Sigmoid colon (tissue), 7 donors: ENCODE results near the gene PPM1G. TPM values are rescaled to one million over a fixed set of nuclear protein-coding genes. Genes with fewer than 3 reads are reported as not detected.

Experiments
- DNase-seq: peaks from one replicate; pipeline ENCODE4 v3.0.0-alpha.2; 2019
- H3K27ac ChIP-seq, 4 donors: fragments of 200-600 bp; sonication (generic); one replicate each; pipeline ENCODE4 v1.5.1; 2016 to 2019; ENCODE audit warnings: mild to moderate bottlenecking in 1 of 4
- H3K27me3 ChIP-seq, 3 donors: fragments of 200-600 bp; sonication (generic); one replicate each; pipeline ENCODE4 v1.5.1; 2019; ENCODE audit warnings: mild to moderate bottlenecking in 1 of 3
- H3K36me3 ChIP-seq, 4 donors: fragments of 200-600 bp; sonication (generic); one replicate each; pipeline ENCODE4 v1.5.1; 2016 to 2019
- H3K4me1 ChIP-seq, 4 donors: fragments of 200-600 bp; sonication (generic); one replicate each; pipeline ENCODE4 v1.5.1; 2017 to 2019
- H3K4me3 ChIP-seq, 4 donors: fragments of 200-600 bp; sonication (generic); one replicate each; pipeline ENCODE4 v1.5.1; 2017 to 2019; ENCODE audit warnings: mild to moderate bottlenecking in 2 of 4, moderate library complexity in 1 of 4
- H3K9me3 ChIP-seq, 4 donors: fragments of 200-600 bp in 3 of 4; sonication (generic) in 3 of 4; one replicate each; pipeline versions ENCODE4 v1.5.1 to v1.6.1; 2013 to 2019
- CTCF ChIP-seq, 4 experiments: fragments of 450-650 bp in 3 of 4; fragments of 200-600 bp in 1 of 4; IDR thresholded peaks; one replicate each; pipeline ENCODE4 v1.5.1; 2016 to 2019; ENCODE audit warnings: antibody characterized with exemption in 4 of 4, mild to moderate bottlenecking in 3 of 4, moderate library complexity in 2 of 4
- EP300 ChIP-seq, 4 donors: sonication (generic); formaldehyde crosslinking; IDR thresholded peaks; one replicate each; pipeline ENCODE4 v1.6.1; 2017; ENCODE audit warnings: antibody characterized with exemption in 4 of 4
- POLR2A ChIP-seq, 2 donors: fragments of 450-650 bp; IDR thresholded peaks; one replicate each; pipeline ENCODE4 v1.6.1; 2016; ENCODE audit warnings: antibody characterized with exemption in 2 of 2, mild to moderate bottlenecking in 2 of 2, moderate library complexity in 2 of 2
- POLR2AphosphoS5 ChIP-seq, 4 donors: sonication (generic); formaldehyde crosslinking; IDR thresholded peaks; one replicate each; pipeline ENCODE4 v1.6.1; 2017; ENCODE audit warnings: antibody characterized with exemption in 4 of 4
- WGBS, 2 donors: extraction: QIAGEN DNeasy Blood & Tissue Kit; methylation state at CpG; one replicate each; pipeline ENCODE4 v1.1.7; 2013; 5-methylcytosine and 5-hydroxymethylcytosine counted together
- intact Hi-C: fragments of 100-400 bp; cut with DNase I; formaldehyde crosslinking; loops from one replicate; pipeline ENCODE4 v1.15.1; 2023
- polyA plus RNA-seq, 3 donors: library from polyadenylated mRNA; stranded (reverse); fragments of 200-250 nt; gene quantifications; one replicate each; pipeline ENCODE4 v1.2.3, GENCODE V29; 2013
- total RNA-seq, 4 donors: library from RNA; depleted of rRNA; stranded (reverse); fragments of >200 nt; gene quantifications; one replicate each; pipeline ENCODE4 v1.1.0, GENCODE V29; 2016
- donor health status: healthy with polysubstance abuse.
- donor health status: Bipolar disorder and iron deficiency.
- donor health status: healthy.

Gene PPM1G
- total and polyA plus RNA-seq, 7 donors: 40.8 to 93.4 (median 45.3) TPM

- Histone ChIP-seq H3K27ac (no peak overlapping the region), H3K36me3 (peaks cover 12 to 69% (median 30%) of the 10 kb centered on the region in 4 donors), H3K4me3 (no peak overlapping the region), H3K4me1 (peaks cover 0 to 16% (median 13%) of the 10 kb centered on the region in 4 donors), H3K9me3 (no peaks in the 10 kb centered on the region), H3K27me3 (no peaks in the 10 kb centered on the region)
- no peak for DNase-seq
- intact Hi-C loops: no loop called here
- no peak for TF ChIP-seq POLR2AphosphoS5 (IDR thresholded peaks at IDR 0.05)
- no peak for TF ChIP-seq POLR2A (IDR thresholded peaks at IDR 0.05)
- TF ChIP-seq CTCF (IDR thresholded peaks at IDR 0.05): no peak
- TF ChIP-seq EP300 (IDR thresholded peaks at IDR 0.05): no peak
- 27 to 73% methylated on average over 8 of the region's 8 CpGs for WGBS, 2 donors
Measured at GRCh38 chr2:27445615-27446014, 36.2 kb upstream of the PPM1G start.

GRCh38 chr2:27445155-27445554 lies 35.8 kb upstream of the PPM1G start:
- Histone ChIP-seq H3K9me3 (no peaks in the 10 kb centered on the region), H3K36me3 (peaks cover 17 to 69% (median 33%) of the 10 kb centered on the region in 4 donors), H3K27ac (peak overlapping the region in 1 of 4 donors; percentile 17), H3K27me3 (no peaks in the 10 kb centered on the region), H3K4me3 (no peak overlapping the region), H3K4me1 (peaks cover 0 to 16% (median 13%) of the 10 kb centered on the region in 4 donors)
- TF ChIP-seq POLR2AphosphoS5 (IDR thresholded peaks at IDR 0.05) (no peak), CTCF (IDR thresholded peaks at IDR 0.05) (no peak), EP300 (IDR thresholded peaks at IDR 0.05) (no peak), POLR2A (IDR thresholded peaks at IDR 0.05) (no peak)
- intact Hi-C loops: no loop called here
- 89 to 95% methylated on average over 8 of the region's 8 CpGs for WGBS, 2 donors
- DNase-seq: no peak

- peaks cover 18 to 69% (median 34%) of the 10 kb centered on the region in 4 donors for H3K36me3 ChIP-seq
Measured at GRCh38 chr2:27442920-27443282, 33.5 kb upstream of the PPM1G start.

GRCh38 chr2:27441958-27442919 lies 32.8 kb upstream of the PPM1G start, which contains the start of gene KRTCAP3:
Gene KRTCAP3 (plus strand): TSS chr2:27442381. CDS start chr2:27442413, 32 bp downstream.
- 14 to 51% methylated on average over 80 of the region's 80 CpGs for WGBS, 2 donors
- no peak for DNase-seq
- Histone ChIP-seq H3K9me3 (no peaks in the 10 kb centered on the region), H3K27me3 (no peaks in the 10 kb centered on the region), H3K4me1 (peaks cover 0 to 16% (median 13%) of the 10 kb centered on the region in 4 donors), H3K36me3 (peaks cover 23 to 69% (median 38%) of the 10 kb centered on the region in 4 donors), H3K4me3 (peak within 1 kb of the TSS in 3 of 4 donors; percentile 26 to 36 (median 35)), H3K27ac (peak within 1 kb of the TSS; percentile 24 to 68 (median 60))
- intact Hi-C loops: no loop called here
- TF ChIP-seq POLR2A (IDR thresholded peaks at IDR 0.05) (no peak), POLR2AphosphoS5 (IDR thresholded peaks at IDR 0.05) (peak in 2 of 4 donors; percentile 25 to 38)

More at GRCh38 chr2:27442920-27443282, 33.5 kb upstream of the PPM1G start:
- intact Hi-C loops: no loop called here
- H3K4me1 ChIP-seq: peaks cover 0 to 16% (median 13%) of the 10 kb centered on the region in 4 donors
- H3K27me3 ChIP-seq: no peaks in the 10 kb centered on the region
- peak overlapping the region in 1 of 4 donors; percentile 26 for H3K4me3 ChIP-seq
- no peaks in the 10 kb centered on the region for H3K9me3 ChIP-seq
- WGBS, 2 donors: 17 to 71% methylated on average over 6 of the region's 6 CpGs
- no peak for TF ChIP-seq EP300 (IDR thresholded peaks at IDR 0.05)
- TF ChIP-seq CTCF (IDR thresholded peaks at IDR 0.05): no peak
- no peak for TF ChIP-seq POLR2A (IDR thresholded peaks at IDR 0.05)
- peak in 1 of 4 donors; percentile 2 for TF ChIP-seq POLR2AphosphoS5 (IDR thresholded peaks at IDR 0.05)
- peak overlapping the region; percentile 24 to 68 (median 60) for H3K27ac ChIP-seq
- DNase-seq: no peak
